ENCODE measurements around the gene GDA. TPM values are rescaled to one million over a fixed set of nuclear protein-coding genes. Genes with fewer than 3 reads are reported as not detected.

GDA gene
- total RNA-seq, 1 experiment from 2014 or later: 5.0 TPM

DNA sequence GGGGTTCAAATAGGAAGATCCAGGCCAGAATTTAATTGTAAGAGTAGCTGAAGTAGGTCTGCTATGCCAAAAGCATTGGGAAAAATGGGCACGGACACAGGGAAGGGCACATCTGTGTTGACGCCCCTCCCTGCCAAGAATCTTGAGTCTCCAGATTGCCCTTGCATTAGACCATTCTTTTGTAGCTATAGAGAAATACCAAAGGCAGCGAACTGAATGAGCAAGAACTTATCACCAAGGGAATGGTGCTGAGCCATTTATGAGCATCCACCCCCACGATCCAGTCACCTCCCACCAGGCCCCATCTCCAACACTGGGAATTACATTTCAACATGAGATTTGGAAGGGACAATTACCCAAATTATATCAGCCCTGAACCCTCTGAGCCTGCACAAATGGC, 18.0 kb upstream of the GDA start:
- Histone ChIP-seq H3K4me3 (ENCODE audit: low read depth in 2 of 2, low read length in 2 of 2) (no peak overlapping the region), H3K9me3 (ENCODE audit: control insufficient read depth, insufficient read depth, low read depth, low read length) (no peaks in the 10 kb centered on the region), H3K4me1 (ENCODE audit: control insufficient read depth, insufficient read depth, low read length) (no peaks in the 10 kb centered on the region), H3K27me3 (ENCODE audit: control insufficient read depth, insufficient read depth, low read length) (no peaks in the 10 kb centered on the region), H3K27ac (ENCODE audit: low read length) (no peak overlapping the region), H3K36me3 (ENCODE audit: control insufficient read depth, insufficient read depth, low read length) (no peaks in the 10 kb centered on the region)
- intact Hi-C loops (cut with micrococcal nuclease; ENCODE audit: unreplicated experiment): no loop called here
- CTCF ChIA-PET: no interaction called here
- no TSS peak for BruUV-seq (replicated peaks)
- DNase-seq (ENCODE audit: low read depth, low spot score) (no peak), ATAC-seq (no peak)
- TF ChIP-seq POLR2AphosphoS5 (IDR thresholded peaks at IDR 0.05; ENCODE audit: low read depth, low read length): no peak
- TF ChIP-seq, protein P1, sequence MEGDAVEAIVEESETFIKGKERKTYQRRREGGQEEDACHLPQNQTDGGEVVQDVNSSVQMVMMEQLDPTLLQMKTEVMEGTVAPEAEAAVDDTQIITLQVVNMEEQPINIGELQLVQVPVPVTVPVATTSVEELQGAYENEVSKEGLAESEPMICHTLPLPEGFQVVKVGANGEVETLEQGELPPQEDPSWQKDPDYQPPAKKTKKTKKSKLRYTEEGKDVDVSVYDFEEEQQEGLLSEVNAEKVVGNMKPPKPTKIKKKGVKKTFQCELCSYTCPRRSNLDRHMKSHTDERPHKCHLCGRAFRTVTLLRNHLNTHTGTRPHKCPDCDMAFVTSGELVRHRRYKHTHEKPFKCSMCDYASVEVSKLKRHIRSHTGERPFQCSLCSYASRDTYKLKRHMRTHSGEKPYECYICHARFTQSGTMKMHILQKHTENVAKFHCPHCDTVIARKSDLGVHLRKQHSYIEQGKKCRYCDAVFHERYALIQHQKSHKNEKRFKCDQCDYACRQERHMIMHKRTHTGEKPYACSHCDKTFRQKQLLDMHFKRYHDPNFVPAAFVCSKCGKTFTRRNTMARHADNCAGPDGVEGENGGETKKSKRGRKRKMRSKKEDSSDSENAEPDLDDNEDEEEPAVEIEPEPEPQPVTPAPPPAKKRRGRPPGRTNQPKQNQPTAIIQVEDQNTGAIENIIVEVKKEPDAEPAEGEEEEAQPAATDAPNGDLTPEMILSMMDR (IDR thresholded peaks at IDR 0.05): no peak
- TF ChIP-seq, protein P2, sequence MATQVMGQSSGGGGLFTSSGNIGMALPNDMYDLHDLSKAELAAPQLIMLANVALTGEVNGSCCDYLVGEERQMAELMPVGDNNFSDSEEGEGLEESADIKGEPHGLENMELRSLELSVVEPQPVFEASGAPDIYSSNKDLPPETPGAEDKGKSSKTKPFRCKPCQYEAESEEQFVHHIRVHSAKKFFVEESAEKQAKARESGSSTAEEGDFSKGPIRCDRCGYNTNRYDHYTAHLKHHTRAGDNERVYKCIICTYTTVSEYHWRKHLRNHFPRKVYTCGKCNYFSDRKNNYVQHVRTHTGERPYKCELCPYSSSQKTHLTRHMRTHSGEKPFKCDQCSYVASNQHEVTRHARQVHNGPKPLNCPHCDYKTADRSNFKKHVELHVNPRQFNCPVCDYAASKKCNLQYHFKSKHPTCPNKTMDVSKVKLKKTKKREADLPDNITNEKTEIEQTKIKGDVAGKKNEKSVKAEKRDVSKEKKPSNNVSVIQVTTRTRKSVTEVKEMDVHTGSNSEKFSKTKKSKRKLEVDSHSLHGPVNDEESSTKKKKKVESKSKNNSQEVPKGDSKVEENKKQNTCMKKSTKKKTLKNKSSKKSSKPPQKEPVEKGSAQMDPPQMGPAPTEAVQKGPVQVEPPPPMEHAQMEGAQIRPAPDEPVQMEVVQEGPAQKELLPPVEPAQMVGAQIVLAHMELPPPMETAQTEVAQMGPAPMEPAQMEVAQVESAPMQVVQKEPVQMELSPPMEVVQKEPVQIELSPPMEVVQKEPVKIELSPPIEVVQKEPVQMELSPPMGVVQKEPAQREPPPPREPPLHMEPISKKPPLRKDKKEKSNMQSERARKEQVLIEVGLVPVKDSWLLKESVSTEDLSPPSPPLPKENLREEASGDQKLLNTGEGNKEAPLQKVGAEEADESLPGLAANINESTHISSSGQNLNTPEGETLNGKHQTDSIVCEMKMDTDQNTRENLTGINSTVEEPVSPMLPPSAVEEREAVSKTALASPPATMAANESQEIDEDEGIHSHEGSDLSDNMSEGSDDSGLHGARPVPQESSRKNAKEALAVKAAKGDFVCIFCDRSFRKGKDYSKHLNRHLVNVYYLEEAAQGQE (IDR thresholded peaks at IDR 0.05; ENCODE audit: insufficient read depth in 1 of 2, low read depth in 2 of 2, low read length in 1 of 2): no peak
- no peak for TF ChIP-seq TCF7L2 (IDR thresholded peaks at IDR 0.05; ENCODE audit: low read depth, low read length)
- no peak for TF ChIP-seq SIN3A (IDR thresholded peaks at IDR 0.05; ENCODE audit: borderline replicate concordance, insufficient read depth, low read depth, low read length)
- POLR2A ChIA-PET: no interaction called here
- in situ Hi-C loops (cut with HindIII; ENCODE audit: low pct_unique_long_range_greater_than_20kb, low sequenced_read_pairs): no loop called here

DNA sequence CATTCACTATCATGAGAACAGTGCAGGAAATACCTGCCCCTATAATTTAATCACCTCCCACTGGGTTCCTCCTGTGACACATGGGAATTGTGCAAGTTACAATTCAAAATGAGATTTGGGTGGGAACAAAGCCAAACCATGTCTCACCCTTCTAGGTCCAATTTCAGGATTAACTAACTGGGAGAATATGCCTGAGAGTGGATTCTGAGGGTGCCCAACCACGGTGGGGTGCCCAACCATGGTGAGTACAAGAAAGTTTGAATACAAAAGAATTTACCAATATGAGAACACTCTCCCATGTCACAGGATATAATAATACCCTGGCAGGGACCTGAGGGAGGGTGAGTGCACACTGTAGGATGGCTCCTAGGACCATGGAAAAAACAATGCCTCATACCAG, 17.2 kb upstream of the GDA start:
- H3K4me1 ChIP-seq (ENCODE audit: control insufficient read depth, insufficient read depth, low read length): no peaks in the 10 kb centered on the region
- DNase-seq (ENCODE audit: low read depth, low spot score) (no peak), ATAC-seq (no peak)
- CTCF ChIA-PET: no interaction called here
- no peaks in the 10 kb centered on the region for H3K36me3 ChIP-seq (ENCODE audit: control insufficient read depth, insufficient read depth, low read length)
- intact Hi-C loops (cut with micrococcal nuclease; ENCODE audit: unreplicated experiment) (no loop called here), in situ Hi-C loops (cut with HindIII; ENCODE audit: low pct_unique_long_range_greater_than_20kb, low sequenced_read_pairs) (no loop called here)
- BruUV-seq (replicated peaks): no TSS peak
- no peaks in the 10 kb centered on the region for H3K9me3 ChIP-seq (ENCODE audit: control insufficient read depth, insufficient read depth, low read depth, low read length)
- POLR2A ChIA-PET: no interaction called here
- no peak overlapping the region for H3K4me3 ChIP-seq (ENCODE audit: low read depth in 2 of 2, low read length in 2 of 2)
- H3K27me3 ChIP-seq (ENCODE audit: control insufficient read depth, insufficient read depth, low read length): no peaks in the 10 kb centered on the region
- H3K27ac ChIP-seq (ENCODE audit: low read length): no peak overlapping the region
- TF ChIP-seq TCF7L2 (IDR thresholded peaks at IDR 0.05; ENCODE audit: low read depth, low read length) (no peak), SIN3A (IDR thresholded peaks at IDR 0.05; ENCODE audit: borderline replicate concordance, insufficient read depth, low read depth, low read length) (no peak), POLR2AphosphoS5 (IDR thresholded peaks at IDR 0.05; ENCODE audit: low read depth, low read length) (no peak)
- TF ChIP-seq, protein P2 (IDR thresholded peaks at IDR 0.05; ENCODE audit: insufficient read depth in 1 of 2, low read depth in 2 of 2, low read length in 1 of 2): no peak
- TF ChIP-seq, protein P1 (IDR thresholded peaks at IDR 0.05): no peak
